CD4-positive, alpha-beta T cell treated with Interleukin-21 for 1 hour (primary cell): ENCODE results near the gene TMEM52.

Experiments used
- DNase-seq: peaks from one replicate; pipeline ENCODE4 v3.0.0-alpha.2; 2020

TMEM52 gene

GRCh38 chr1:1918901-1919303, at the start of gene TMEM52:
Gene TMEM52 (minus strand): TSS chr1:1919279. CDS start chr1:1919265, 14 bp downstream.
- DNase-seq, result no peak

GRCh38 chr1:1967879-1968278, 48.8 kb upstream of the TMEM52 start:
- DNase-seq, result no peak

- DNase-seq, result no peak
Measured at GRCh38 chr1:1967151-1967550, 48.1 kb upstream of the TMEM52 start.

- DNase-seq, result no peak
Measured at GRCh38 chr1:1966071-1966740, 47.1 kb upstream of the TMEM52 start.

- DNase-seq, result no peak
Measured at GRCh38 chr1:1965546-1965945, 46.5 kb upstream of the TMEM52 start.

GRCh38 chr1:1964811-1965210, 45.7 kb upstream of the TMEM52 start:
- no peak for DNase-seq

GRCh38 chr1:1963570-1963969, 44.5 kb upstream of the TMEM52 start:
- no peak for DNase-seq

- DNase-seq, result no peak
Measured at GRCh38 chr1:1962752-1963151, 43.7 kb upstream of the TMEM52 start.

GRCh38 chr1:1960480-1961196, 41.6 kb upstream of the TMEM52 start:
- no peak for DNase-seq

GRCh38 chr1:1959840-1960479, 40.9 kb upstream of the TMEM52 start:
- peak; percentile 58 for DNase-seq

GRCh38 chr1:1959459-1959839, 40.4 kb upstream of the TMEM52 start:
- no peak for DNase-seq

GRCh38 chr1:1958071-1958541, 39.0 kb upstream of the TMEM52 start:
- no peak for DNase-seq

GRCh38 chr1:1957533-1957961, 38.5 kb upstream of the TMEM52 start:
- no peak for DNase-seq

- no peak for DNase-seq
Measured at GRCh38 chr1:1956586-1957532, 37.8 kb upstream of the TMEM52 start.

GRCh38 chr1:1956101-1956500, 37.0 kb upstream of the TMEM52 start:
- DNase-seq, result no peak

- DNase-seq, result no peak
Measured at GRCh38 chr1:1955621-1956094, 36.6 kb upstream of the TMEM52 start.

GRCh38 chr1:1954831-1955441, 35.9 kb upstream of the TMEM52 start:
- no peak for DNase-seq

- DNase-seq, result no peak
Measured at GRCh38 chr1:1954015-1954414, 34.9 kb upstream of the TMEM52 start.

- no peak for DNase-seq
Measured at GRCh38 chr1:1950940-1951339, 31.9 kb upstream of the TMEM52 start.

GRCh38 chr1:1948783-1949182, 29.7 kb upstream of the TMEM52 start:
- DNase-seq, result no peak

- no peak for DNase-seq
Measured at GRCh38 chr1:1947493-1947892, 28.4 kb upstream of the TMEM52 start.

- no peak for DNase-seq
Measured at GRCh38 chr1:1946540-1946939, 27.5 kb upstream of the TMEM52 start.
